Astrocyte of the spinal cord (primary cell): ENCODE results near the gene NDST1.

Experiments
- DNase-seq: peaks from one replicate; pipeline ENCODE4 v3.0.0; 2011; ENCODE audit warnings: low read depth, low spot score
- H3K4me3 ChIP-seq: 2 replicates; pipeline ENCODE4 v1.5.1; 2011; ENCODE audit warnings: low read depth, mild to moderate bottlenecking, low read length, moderate library complexity
- in situ Hi-C: cut with HindIII; loops from 2 replicates; pipeline ENCODE4 v1.10.0; 2017; ENCODE audit warnings: low sequenced_read_pairs
- TF ChIP-seq, protein P1 (sequence below): IDR thresholded peaks from 2 replicates; pipeline ENCODE4 v1.5.1; 2012; ENCODE audit warnings: low read depth, mild to moderate bottlenecking, low read length, inconsistent platforms

NDST1 gene

DNA sequence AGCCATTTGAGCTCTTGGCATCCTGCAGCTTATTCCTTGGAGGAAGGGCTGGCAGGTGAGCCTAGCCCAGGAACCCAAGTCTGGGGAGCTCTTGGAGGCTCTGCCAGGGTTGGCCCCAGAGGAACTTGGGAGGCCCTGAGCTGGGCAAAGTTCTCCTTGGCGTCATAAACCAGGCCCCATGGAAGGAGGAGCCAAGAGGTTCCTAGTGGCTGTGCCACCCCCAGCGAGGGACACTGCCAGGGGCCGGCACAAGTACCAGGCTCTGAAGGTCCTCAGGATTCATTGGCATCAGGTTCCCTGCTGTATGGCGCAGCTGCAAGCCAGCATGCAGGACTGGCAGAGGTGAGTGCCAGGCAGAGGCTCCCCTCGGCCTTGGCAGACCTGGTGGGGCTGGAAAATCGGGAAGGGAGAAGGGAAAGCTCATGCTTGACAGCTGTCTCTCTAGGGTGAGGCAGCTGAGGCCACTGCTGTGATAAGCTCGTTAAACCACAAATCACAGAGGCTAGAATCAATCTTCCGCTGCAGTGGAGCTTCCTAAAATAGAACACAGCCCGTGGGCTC is 77.9 kb downstream of the NDST1 start:
- H3K4me3 ChIP-seq = no peak overlapping the region
- TF ChIP-seq, protein P1, sequence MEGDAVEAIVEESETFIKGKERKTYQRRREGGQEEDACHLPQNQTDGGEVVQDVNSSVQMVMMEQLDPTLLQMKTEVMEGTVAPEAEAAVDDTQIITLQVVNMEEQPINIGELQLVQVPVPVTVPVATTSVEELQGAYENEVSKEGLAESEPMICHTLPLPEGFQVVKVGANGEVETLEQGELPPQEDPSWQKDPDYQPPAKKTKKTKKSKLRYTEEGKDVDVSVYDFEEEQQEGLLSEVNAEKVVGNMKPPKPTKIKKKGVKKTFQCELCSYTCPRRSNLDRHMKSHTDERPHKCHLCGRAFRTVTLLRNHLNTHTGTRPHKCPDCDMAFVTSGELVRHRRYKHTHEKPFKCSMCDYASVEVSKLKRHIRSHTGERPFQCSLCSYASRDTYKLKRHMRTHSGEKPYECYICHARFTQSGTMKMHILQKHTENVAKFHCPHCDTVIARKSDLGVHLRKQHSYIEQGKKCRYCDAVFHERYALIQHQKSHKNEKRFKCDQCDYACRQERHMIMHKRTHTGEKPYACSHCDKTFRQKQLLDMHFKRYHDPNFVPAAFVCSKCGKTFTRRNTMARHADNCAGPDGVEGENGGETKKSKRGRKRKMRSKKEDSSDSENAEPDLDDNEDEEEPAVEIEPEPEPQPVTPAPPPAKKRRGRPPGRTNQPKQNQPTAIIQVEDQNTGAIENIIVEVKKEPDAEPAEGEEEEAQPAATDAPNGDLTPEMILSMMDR = no peak
- DNase-seq = no peak
- in situ Hi-C loops = no loop called here

- in situ Hi-C loops = no loop called here
- TF ChIP-seq, protein P1 = no peak
- H3K4me3 ChIP-seq = no peak overlapping the region
- DNase-seq = no peak
These were observed 79.1 kb downstream of the NDST1 start for GRCh38 chr5:150587016-150587415.

- in situ Hi-C loops = no loop called here
- TF ChIP-seq, protein P1 = no peak
- no peak overlapping the region for H3K4me3 ChIP-seq
- DNase-seq = no peak
These were observed 80.1 kb downstream of the NDST1 start for GRCh38 chr5:150587856-150588595.

DNA sequence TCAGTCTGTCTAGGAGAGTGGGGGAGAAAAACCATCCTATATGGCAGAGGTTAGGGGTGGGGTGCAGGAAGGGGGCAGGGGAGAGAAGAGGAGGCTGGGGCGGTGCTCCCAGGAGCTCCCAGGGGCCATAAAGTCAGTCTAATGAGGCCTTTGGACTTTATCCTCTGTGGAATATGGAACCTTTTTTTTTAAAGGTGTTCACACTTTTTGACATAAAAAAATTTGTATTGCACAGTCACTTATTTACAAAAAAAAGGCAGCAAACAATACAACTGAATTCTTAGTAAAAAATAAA is 80.6 kb downstream of the NDST1 start:
- TF ChIP-seq, protein P1 = no peak
- H3K4me3 ChIP-seq = no peak overlapping the region
- in situ Hi-C loops = no loop called here
- DNase-seq = no peak

- in situ Hi-C loops = no loop called here
- TF ChIP-seq, protein P1 = peak; percentile 74
- H3K4me3 ChIP-seq = no peak overlapping the region
- DNase-seq = peak; percentile 67
These were observed 82.1 kb downstream of the NDST1 start for GRCh38 chr5:150589862-150590601.

- TF ChIP-seq, protein P1 = no peak
- in situ Hi-C loops = no loop called here
These were observed 83.2 kb downstream of the NDST1 start for GRCh38 chr5:150590979-150591695.

More at GRCh38 chr5:150590979-150591695, 83.2 kb downstream of the NDST1 start:
- no peak for DNase-seq
- no peak overlapping the region for H3K4me3 ChIP-seq
